Kidney (tissue), 14 donors: Measurements from ENCODE around the gene HSPA5. TPM values are rescaled to one million over a fixed set of nuclear protein-coding genes. Genes with fewer than 3 reads are reported as not detected.
"Not testable (repeated sequence)": the region's sequence is repeated elsewhere in the genome, so short reads cannot be mapped to it uniquely, and the experiment has no call there.

Experiments
- DNase-seq, 5 donors: peaks; one replicate each; pipeline ENCODE4 v3.0.0-alpha.2; 2013 to 2020
- FAIRE-seq: peaks from 2 replicates; lab custom pipeline; 2012; peaks lifted over from hg19 to GRCh38; lab: Jason Lieb, UNC
- H3K27ac ChIP-seq, 2 donors: one replicate each; pipeline ENCODE4 v1.7.0; 2013; ENCODE audit warnings: low read depth in 2 of 2, low read length in 2 of 2, inconsistent platforms in 1 of 2
- H3K27me3 ChIP-seq: one replicate; pipeline ENCODE4 v1.7.1; 2013; ENCODE audit warnings: low read length, inconsistent platforms; ENCODE audit not compliant: control insufficient read depth, insufficient read depth
- H3K36me3 ChIP-seq, 3 donors: one replicate each; pipeline versions ENCODE4 v1.7.0 to v1.7.1; 2013; ENCODE audit warnings: low read length in 3 of 3, control low read depth in 1 of 3, inconsistent platforms in 1 of 3; ENCODE audit not compliant: insufficient read depth in 3 of 3, control insufficient read depth in 2 of 3
- H3K4me1 ChIP-seq, 3 donors: one replicate each; pipeline versions ENCODE4 v1.7.0 to v1.7.1; 2013; ENCODE audit warnings: low read length in 3 of 3, inconsistent platforms in 1 of 3, low read depth in 1 of 3; ENCODE audit not compliant: control insufficient read depth in 2 of 3, insufficient read depth in 2 of 3
- H3K4me3 ChIP-seq, 3 donors: one replicate each; pipeline versions ENCODE4 v1.7.0 to v1.8.1; 2013; ENCODE audit warnings: low read length in 3 of 3, control low read depth in 1 of 3, inconsistent platforms in 1 of 3
- H3K9ac ChIP-seq, 3 donors: one replicate each; pipeline versions ENCODE4 v1.7.0 to v1.7.1; 2013; ENCODE audit warnings: low read length in 3 of 3, control low read depth in 1 of 3, inconsistent platforms in 1 of 3
- H3K9me3 ChIP-seq, 3 donors: one replicate each; pipeline versions ENCODE4 v1.7.0 to v1.7.1; 2013; ENCODE audit warnings: low read length in 3 of 3, control low read depth in 1 of 3, inconsistent platforms in 1 of 3; ENCODE audit not compliant: control insufficient read depth in 2 of 3, insufficient read depth in 1 of 3
- intact Hi-C: fragments of 100-400 bp; cut with DNase I; formaldehyde crosslinking; loops from one replicate; pipeline ENCODE4 v1.11.1; 2022
- polyA plus RNA-seq: library from polyadenylated mRNA; stranded (reverse); fragments of 350-450 nt; fragmentation: Illumina TruSeq; extraction: RNeasy Lipid Tissue Mini Kit (QIAGEN cat#74804); gene quantifications from one replicate; pipeline ENCODE4 v1.2.3, GENCODE V29; 2014; ENCODE audit warnings: low read depth, low replicate concordance; ENCODE audit not compliant: insufficient read depth
- total RNA-seq: library from RNA; stranded (reverse); fragmentation: NEBNext Ultra II Directional; extraction: Animal tissue kit (Norgen Biotek cat#: 25700); gene quantifications from one replicate; pipeline ENCODE4 v1.2.1, GENCODE V29; 2021
- TF ChIP-seq, protein P1 (sequence below): IDR thresholded peaks from 3 replicates; pipeline ENCODE4 v1.5.1; 2012; ENCODE audit warnings: mild to moderate bottlenecking, moderate library complexity, borderline replicate concordance; ENCODE audit not compliant: insufficient read depth; ENCODE audit errors: extremely low read depth
- donor health status: control.
- donor health status: control.
- donor health status: control.
- donor health status: control.
- donor health status: control.
- donor health status: DM: yes; HTN: yes; CAD: no.
- donor health status: Normal renal cell carcinoma (clear cell type).

Gene HSPA5
- total and polyA plus RNA-seq, 2 donors from 2014 or later, result 289 to 358 TPM

- H3K27me3 ChIP-seq, result no peaks in the 10 kb centered on the region
- no peaks in the 10 kb centered on the region for H3K9me3 ChIP-seq
- peak overlapping the region; percentile 21 to 91 (median 83) for H3K4me3 ChIP-seq
- DNase-seq, result no peak
- no peak overlapping the region for H3K27ac ChIP-seq
- no peak for FAIRE-seq
- H3K9ac ChIP-seq, result peak overlapping the region in 1 of 3 donors; percentile 36
- H3K4me1 ChIP-seq, result peaks cover 4 to 19% (median 6%) of the 10 kb centered on the region in 3 donors
- H3K36me3 ChIP-seq, result peaks cover 11 to 40% (median 14%) of the 10 kb centered on the region in 3 donors
- intact Hi-C loops, result no loop called here
- TF ChIP-seq, protein P1, sequence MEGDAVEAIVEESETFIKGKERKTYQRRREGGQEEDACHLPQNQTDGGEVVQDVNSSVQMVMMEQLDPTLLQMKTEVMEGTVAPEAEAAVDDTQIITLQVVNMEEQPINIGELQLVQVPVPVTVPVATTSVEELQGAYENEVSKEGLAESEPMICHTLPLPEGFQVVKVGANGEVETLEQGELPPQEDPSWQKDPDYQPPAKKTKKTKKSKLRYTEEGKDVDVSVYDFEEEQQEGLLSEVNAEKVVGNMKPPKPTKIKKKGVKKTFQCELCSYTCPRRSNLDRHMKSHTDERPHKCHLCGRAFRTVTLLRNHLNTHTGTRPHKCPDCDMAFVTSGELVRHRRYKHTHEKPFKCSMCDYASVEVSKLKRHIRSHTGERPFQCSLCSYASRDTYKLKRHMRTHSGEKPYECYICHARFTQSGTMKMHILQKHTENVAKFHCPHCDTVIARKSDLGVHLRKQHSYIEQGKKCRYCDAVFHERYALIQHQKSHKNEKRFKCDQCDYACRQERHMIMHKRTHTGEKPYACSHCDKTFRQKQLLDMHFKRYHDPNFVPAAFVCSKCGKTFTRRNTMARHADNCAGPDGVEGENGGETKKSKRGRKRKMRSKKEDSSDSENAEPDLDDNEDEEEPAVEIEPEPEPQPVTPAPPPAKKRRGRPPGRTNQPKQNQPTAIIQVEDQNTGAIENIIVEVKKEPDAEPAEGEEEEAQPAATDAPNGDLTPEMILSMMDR, result no peak
These were observed 2.2 kb downstream of the HSPA5 start for GRCh38 chr9:125238915-125239446.

- H3K27me3 ChIP-seq, result no peaks in the 10 kb centered on the region
- no peaks in the 10 kb centered on the region for H3K9me3 ChIP-seq
- FAIRE-seq, result no peak
- TF ChIP-seq, protein P1, result no peak
- H3K9ac ChIP-seq, result peak overlapping the region in 2 of 3 donors; percentile 19 to 36
- DNase-seq, result no peak
- intact Hi-C loops, result no loop called here
- H3K4me1 ChIP-seq, result peaks cover 4 to 19% (median 6%) of the 10 kb centered on the region in 3 donors
- peaks cover 14 to 40% (median 17%) of the 10 kb centered on the region in 3 donors for H3K36me3 ChIP-seq
- H3K27ac ChIP-seq, result no peak overlapping the region
- peak overlapping the region; percentile 21 to 91 (median 83) for H3K4me3 ChIP-seq
These were observed 2.8 kb downstream of the HSPA5 start for GRCh38 chr9:125238127-125238914.

GRCh38 chr9:125236520-125237159 lies 4.5 kb downstream of the HSPA5 start:
- Histone ChIP-seq H3K4me1 (peaks cover 4 to 19% (median 6%) of the 10 kb centered on the region in 3 donors), H3K4me3 (peak overlapping the region in 2 of 3 donors; percentile 6 to 29), H3K36me3 (peaks cover 14 to 43% (median 19%) of the 10 kb centered on the region in 3 donors)
- FAIRE-seq, H3K27ac ChIP-seq, H3K27me3 ChIP-seq, H3K9me3 ChIP-seq, intact Hi-C loops, DNase-seq, H3K9ac ChIP-seq: not testable (repeated sequence)
